Keratinocyte (primary cell): ENCODE results near the gene S100A10. TPM values are rescaled to one million over a fixed set of nuclear protein-coding genes. Genes with fewer than 3 reads are reported as not detected.

ENCODE experiments used
- DNase-seq: peaks from one replicate; pipeline ENCODE4 v3.0.0-alpha.2; 2011; ENCODE audit warnings: low read depth, missing footprints, low spot score
- FAIRE-seq: peaks from 2 replicates; lab custom pipeline; 2011; peaks lifted over from hg19 to GRCh38; lab: Jason Lieb, UNC
- H2AFZ ChIP-seq: 2 replicates; pipeline ENCODE4 v1.6.0; 2012; ENCODE audit warnings: low read length, control low read depth, inconsistent platforms; ENCODE audit not compliant: control insufficient read depth
- H3K27ac ChIP-seq: 2 replicates; pipeline ENCODE4 v1.5.1; 2011; ENCODE audit warnings: low read length; ENCODE audit not compliant: control insufficient read depth, insufficient read depth
- H3K27me3 ChIP-seq: 3 replicates; pipeline ENCODE4 v1.6.0; 2011; ENCODE audit warnings: low read length; ENCODE audit not compliant: control insufficient read depth, insufficient read depth; ENCODE audit errors: extremely low read depth
- H3K36me3 ChIP-seq, 2 experiments: 2 replicates in 1 of 2; 3 replicates in 1 of 2; pipeline ENCODE4 v1.5.1; 2011; ENCODE audit warnings: low read length in 2 of 2, mild to moderate bottlenecking in 1 of 2; ENCODE audit not compliant: control insufficient read depth in 2 of 2, insufficient read depth in 2 of 2; ENCODE audit errors: extremely low read depth in 1 of 2
- H3K4me1 ChIP-seq: 3 replicates; pipeline ENCODE4 v1.5.1; 2011; ENCODE audit warnings: low read length; ENCODE audit not compliant: control insufficient read depth, insufficient read depth; ENCODE audit errors: extremely low read depth
- H3K4me2 ChIP-seq: 3 replicates; pipeline ENCODE4 v1.6.0; 2011; ENCODE audit warnings: low read depth, low read length; ENCODE audit not compliant: control insufficient read depth, insufficient read depth; ENCODE audit errors: extremely low read depth
- H3K4me3 ChIP-seq, 3 experiments: fragments of 200-600 bp in 1 of 3; sonication (generic) in 1 of 3; 2 replicates in 2 of 3; 3 replicates in 1 of 3; pipeline ENCODE4 v1.5.1; 2011 to 2016; ENCODE audit warnings: low read length in 3 of 3, mild to moderate bottlenecking in 3 of 3, control low read depth in 2 of 3, inconsistent platforms in 1 of 3, low read depth in 1 of 3, mixed read lengths in 1 of 3, mixed run types in 1 of 3, moderate library complexity in 1 of 3; ENCODE audit not compliant: control insufficient read depth in 2 of 3, insufficient read depth in 2 of 3; ENCODE audit errors: extremely low read depth in 1 of 3
- H3K79me2 ChIP-seq: 2 replicates; pipeline ENCODE4 v1.6.0; 2012; ENCODE audit warnings: low read length; ENCODE audit not compliant: control insufficient read depth, insufficient read depth
- H3K9ac ChIP-seq: 3 replicates; pipeline ENCODE4 v1.6.0; 2011; ENCODE audit warnings: low read length; ENCODE audit not compliant: control insufficient read depth, insufficient read depth; ENCODE audit errors: extremely low read depth
- H3K9me1 ChIP-seq: 3 replicates; pipeline ENCODE4 v1.6.0; 2011; ENCODE audit warnings: low read length; ENCODE audit not compliant: control insufficient read depth, insufficient read depth; ENCODE audit errors: extremely low read depth
- H3K9me3 ChIP-seq: 2 replicates; pipeline ENCODE4 v1.5.1; 2012; ENCODE audit warnings: low read depth, low read length; ENCODE audit not compliant: control insufficient read depth
- H4K20me1 ChIP-seq: 3 replicates; pipeline ENCODE4 v1.6.0; 2011; ENCODE audit warnings: low read length; ENCODE audit not compliant: control insufficient read depth, insufficient read depth; ENCODE audit errors: extremely low read depth
- EZH2 ChIP-seq: IDR thresholded peaks from one replicate; pipeline ENCODE4 v1.6.1; 2012; ENCODE audit warnings: inconsistent platforms, mild to moderate bottlenecking, low read length, moderate library complexity
- dilution Hi-C: fragments of 300-500 bp; cut with MboI; formaldehyde crosslinking; loops from one replicate; pipeline ENCODE4 v1.7.0; 2020; ENCODE audit warnings: low sequenced_read_pairs; ENCODE audit not compliant: extremely low pct_ligation_motif_present
- polyA plus RNA-seq, 5 experiments: library from polyadenylated mRNA; depleted of rRNA in 3 of 5; stranded (reverse) in 3 of 5; stranded (forward) in 1 of 5; unstranded in 1 of 5; fragments of >200 nt; gene quantifications; 1 replicate in 1 of 5; 2 replicates in 3 of 5; 3 replicates in 1 of 5; pipeline versions ENCODE4 v1.2.1 to v1.2.3, GENCODE V29; 2011 to 2012; ENCODE audit warnings: missing spikeins in 2 of 5, low read depth in 1 of 5, low replicate concordance in 1 of 5
- TF ChIP-seq, protein P1 (sequence below), 3 experiments: IDR thresholded peaks in 1 of 3; conservative IDR thresholded peaks in 1 of 3; optimal IDR thresholded peaks in 1 of 3; 2 replicates in 2 of 3; 3 replicates in 1 of 3; pipeline versions ENCODE3 to v1.5.1; 2011; ENCODE audit warnings: low read length in 3 of 3, mild to moderate bottlenecking in 3 of 3, moderate library complexity in 2 of 3, control low read depth in 1 of 3, inconsistent platforms in 1 of 3; ENCODE audit not compliant: insufficient read depth in 2 of 3; ENCODE audit errors: extremely low read depth in 1 of 3

S100A10 gene
- polyA plus RNA-seq, 1 donor (not counting 4 experiments of a cell fraction or from before 2014, with no cell fraction given) = 1,061 TPM

DNA sequence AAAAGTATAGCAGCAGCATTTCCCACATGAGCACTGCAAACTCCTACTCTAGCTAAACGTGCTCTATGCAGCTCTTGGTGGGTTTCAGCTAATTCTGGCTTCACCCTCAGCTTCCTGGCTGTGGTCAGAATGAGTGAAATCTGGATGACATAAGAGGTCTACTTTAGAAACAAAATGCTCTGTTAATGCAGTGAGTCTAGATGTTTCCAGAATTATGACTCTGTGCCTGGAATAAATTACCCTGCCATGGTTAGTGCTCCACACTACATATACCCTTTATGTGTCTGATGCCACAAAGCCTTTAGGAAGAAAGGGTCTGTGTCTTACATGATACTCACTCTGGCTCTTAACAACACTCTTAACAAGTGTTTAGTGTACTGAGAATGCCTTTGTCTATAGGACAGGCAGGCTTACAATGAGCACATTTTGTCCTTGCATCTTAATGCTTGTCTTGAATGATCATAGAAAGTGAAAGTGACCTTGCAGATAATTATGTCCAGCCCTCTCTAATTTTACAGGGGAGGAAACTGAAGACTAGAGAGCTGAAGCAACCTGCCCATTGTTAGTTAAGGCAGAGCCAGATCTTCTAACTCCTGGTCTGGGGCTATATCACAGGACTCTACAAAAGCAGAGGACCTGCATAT is 9.2 kb downstream of the S100A10 start:
- H3K9me1 ChIP-seq = no peaks in the 10 kb centered on the region
- TF ChIP-seq EZH2 = no peak
- no peak overlapping the region for H3K4me2 ChIP-seq
- H3K4me3 ChIP-seq = no peak overlapping the region
- no peaks in the 10 kb centered on the region for H3K9me3 ChIP-seq
- no peaks in the 10 kb centered on the region for H3K27me3 ChIP-seq
- H3K9ac ChIP-seq = no peak overlapping the region
- H3K36me3 ChIP-seq = peaks cover 30 to 60% of the 10 kb centered on the region in 2 experiments
- no peak overlapping the region for H3K27ac ChIP-seq
- no peak overlapping the region for H2AFZ ChIP-seq
- dilution Hi-C loops = no loop called here
- H3K79me2 ChIP-seq = peaks cover 53% of the 10 kb centered on the region
- peaks cover 11% of the 10 kb centered on the region for H4K20me1 ChIP-seq
- H3K4me1 ChIP-seq = peaks cover 53% of the 10 kb centered on the region
- no peak for DNase-seq
- FAIRE-seq = no peak

DNA sequence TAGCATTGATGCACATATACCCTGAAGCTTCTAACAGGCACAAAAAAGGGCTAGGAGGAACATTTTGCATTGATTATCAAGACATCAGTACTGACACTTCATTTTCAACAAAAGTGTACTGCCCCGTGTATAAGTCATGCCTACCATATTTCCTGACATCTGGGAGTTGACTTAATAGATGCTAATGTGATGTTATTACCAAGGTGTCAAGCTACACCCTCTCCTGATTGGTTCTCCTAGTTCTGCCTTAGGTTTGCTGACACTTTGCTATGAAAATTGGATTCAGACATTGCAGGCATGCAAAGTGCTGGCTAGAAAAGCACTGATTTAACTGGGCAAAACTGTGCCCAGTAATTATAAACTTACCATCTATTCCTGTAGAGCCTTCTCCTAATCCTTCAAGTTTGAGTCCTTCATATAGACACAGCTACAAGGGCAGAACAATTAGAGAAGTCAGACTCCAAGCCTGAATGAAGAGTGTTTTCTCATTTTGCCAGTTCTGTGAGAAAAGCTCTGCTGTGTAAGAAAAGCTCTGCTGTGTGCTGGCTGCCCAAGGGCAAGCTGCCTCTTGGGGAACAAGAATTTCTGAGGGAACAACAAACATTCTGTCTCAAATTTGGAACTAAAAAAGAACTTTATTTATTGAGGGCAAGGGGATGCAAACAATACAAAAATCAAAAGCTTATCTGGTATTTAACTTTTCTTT is 11.2 kb downstream of the S100A10 start:
- H3K9ac ChIP-seq = no peak overlapping the region
- no peak overlapping the region for H3K27ac ChIP-seq
- H3K4me1 ChIP-seq = peaks cover 46% of the 10 kb centered on the region
- FAIRE-seq (no peak), DNase-seq (no peak)
- H4K20me1 ChIP-seq = peaks cover 7% of the 10 kb centered on the region
- H3K36me3 ChIP-seq = peaks cover 27 to 60% of the 10 kb centered on the region in 2 experiments
- no peak overlapping the region for H3K4me3 ChIP-seq
- peaks cover 34% of the 10 kb centered on the region for H3K79me2 ChIP-seq
- H3K9me1 ChIP-seq = no peaks in the 10 kb centered on the region
- H3K27me3 ChIP-seq = no peaks in the 10 kb centered on the region
- H3K4me2 ChIP-seq = no peak overlapping the region
- no peaks in the 10 kb centered on the region for H3K9me3 ChIP-seq
- no peak overlapping the region for H2AFZ ChIP-seq
- TF ChIP-seq, protein P1, sequence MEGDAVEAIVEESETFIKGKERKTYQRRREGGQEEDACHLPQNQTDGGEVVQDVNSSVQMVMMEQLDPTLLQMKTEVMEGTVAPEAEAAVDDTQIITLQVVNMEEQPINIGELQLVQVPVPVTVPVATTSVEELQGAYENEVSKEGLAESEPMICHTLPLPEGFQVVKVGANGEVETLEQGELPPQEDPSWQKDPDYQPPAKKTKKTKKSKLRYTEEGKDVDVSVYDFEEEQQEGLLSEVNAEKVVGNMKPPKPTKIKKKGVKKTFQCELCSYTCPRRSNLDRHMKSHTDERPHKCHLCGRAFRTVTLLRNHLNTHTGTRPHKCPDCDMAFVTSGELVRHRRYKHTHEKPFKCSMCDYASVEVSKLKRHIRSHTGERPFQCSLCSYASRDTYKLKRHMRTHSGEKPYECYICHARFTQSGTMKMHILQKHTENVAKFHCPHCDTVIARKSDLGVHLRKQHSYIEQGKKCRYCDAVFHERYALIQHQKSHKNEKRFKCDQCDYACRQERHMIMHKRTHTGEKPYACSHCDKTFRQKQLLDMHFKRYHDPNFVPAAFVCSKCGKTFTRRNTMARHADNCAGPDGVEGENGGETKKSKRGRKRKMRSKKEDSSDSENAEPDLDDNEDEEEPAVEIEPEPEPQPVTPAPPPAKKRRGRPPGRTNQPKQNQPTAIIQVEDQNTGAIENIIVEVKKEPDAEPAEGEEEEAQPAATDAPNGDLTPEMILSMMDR (optimal IDR thresholded peaks at IDR 0.05 in 1 of 3, IDR thresholded peaks at IDR 0.05 in 1 of 3, conservative IDR thresholded peaks at IDR 0.05 in 1 of 3; ENCODE audit: extremely low read depth in 1 of 3, insufficient read depth in 2 of 3, low read length in 3 of 3) = no peak
- TF ChIP-seq EZH2 = no peak
- dilution Hi-C loops = no loop called here
